Measurements from ENCODE around the gene TRIM59. TPM values are rescaled to one million over a fixed set of nuclear protein-coding genes. Genes with fewer than 3 reads are reported as not detected.
A peak's percentile ranks its signal among the peaks of the same experiment; 100 is the strongest.

TRIM59 gene
- total RNA-seq, 1 donor: 22.1 TPM

GRCh38 chr3:160464321-160464720 is 14.7 kb upstream of the TRIM59 start:
- no peaks in the 10 kb centered on the region for H3K36me3 ChIP-seq (ENCODE audit: insufficient read depth, low read length)
- no peak overlapping the region for H3K27ac ChIP-seq (ENCODE audit: low read depth, low read length)
- H3K4me1 ChIP-seq (ENCODE audit: insufficient read depth, low read length): no peaks in the 10 kb centered on the region
- no peak overlapping the region for H3K4me2 ChIP-seq (ENCODE audit: insufficient read depth, low read length)
- H3K27me3 ChIP-seq (ENCODE audit: insufficient read depth, low read length): no peaks in the 10 kb centered on the region
- no peak overlapping the region for H3K4me3 ChIP-seq (ENCODE audit: insufficient read depth, low read length)
- no peak for DNase-seq (ENCODE audit: insufficient read length, low spot score, missing footprints)
- TF ChIP-seq CTCF (IDR thresholded peaks at IDR 0.05; ENCODE audit: extremely low read depth, low read depth, low read length): no peak
- H2AFZ ChIP-seq (ENCODE audit: low read length): no peak overlapping the region
- H3K9me3 ChIP-seq (ENCODE audit: low read depth, low read length): no peaks in the 10 kb centered on the region
- H3K79me2 ChIP-seq (ENCODE audit: insufficient read depth, low read length): no peaks in the 10 kb centered on the region
- no peaks in the 10 kb centered on the region for H4K20me1 ChIP-seq (ENCODE audit: insufficient read depth, low read length)

- no peaks in the 10 kb centered on the region for H3K79me2 ChIP-seq (ENCODE audit: insufficient read depth, low read length)
- no peak for TF ChIP-seq CTCF (IDR thresholded peaks at IDR 0.05; ENCODE audit: extremely low read depth, low read depth, low read length)
Observed at GRCh38 chr3:160460033-160460432, 10.4 kb upstream of the TRIM59 start.

GRCh38 chr3:160459450-160459970 is 9.9 kb upstream of the TRIM59 start:
- no peak for DNase-seq (ENCODE audit: insufficient read length, low spot score, missing footprints)

More at GRCh38 chr3:160460033-160460432, 10.4 kb upstream of the TRIM59 start:
- Histone ChIP-seq H3K27ac (ENCODE audit: low read depth, low read length) (no peak overlapping the region), H2AFZ (ENCODE audit: low read length) (no peak overlapping the region), H3K27me3 (ENCODE audit: insufficient read depth, low read length) (no peaks in the 10 kb centered on the region), H3K4me1 (ENCODE audit: insufficient read depth, low read length) (no peaks in the 10 kb centered on the region), H3K9me3 (ENCODE audit: low read depth, low read length) (no peaks in the 10 kb centered on the region), H4K20me1 (ENCODE audit: insufficient read depth, low read length) (no peaks in the 10 kb centered on the region), H3K4me2 (ENCODE audit: insufficient read depth, low read length) (no peak overlapping the region), H3K36me3 (ENCODE audit: insufficient read depth, low read length) (no peaks in the 10 kb centered on the region), H3K4me3 (ENCODE audit: insufficient read depth, low read length) (no peak overlapping the region)
- DNase-seq (ENCODE audit: insufficient read length, low spot score, missing footprints): peak; percentile 11

GRCh38 chr3:160458151-160458550 is 8.6 kb upstream of the TRIM59 start:
- H3K27me3 ChIP-seq (ENCODE audit: insufficient read depth, low read length): no peaks in the 10 kb centered on the region
- no peak for TF ChIP-seq CTCF (IDR thresholded peaks at IDR 0.05; ENCODE audit: extremely low read depth, low read depth, low read length)
- no peak for DNase-seq (ENCODE audit: insufficient read length, low spot score, missing footprints)
- H3K4me3 ChIP-seq (ENCODE audit: insufficient read depth, low read length): no peak overlapping the region
- no peaks in the 10 kb centered on the region for H3K4me1 ChIP-seq (ENCODE audit: insufficient read depth, low read length)
- no peaks in the 10 kb centered on the region for H4K20me1 ChIP-seq (ENCODE audit: insufficient read depth, low read length)
- H3K27ac ChIP-seq (ENCODE audit: low read depth, low read length): no peak overlapping the region
- H3K4me2 ChIP-seq (ENCODE audit: insufficient read depth, low read length): no peak overlapping the region
- no peaks in the 10 kb centered on the region for H3K9me3 ChIP-seq (ENCODE audit: low read depth, low read length)
- no peaks in the 10 kb centered on the region for H3K79me2 ChIP-seq (ENCODE audit: insufficient read depth, low read length)
- no peaks in the 10 kb centered on the region for H3K36me3 ChIP-seq (ENCODE audit: insufficient read depth, low read length)
- no peak overlapping the region for H2AFZ ChIP-seq (ENCODE audit: low read length)

More at GRCh38 chr3:160459450-160459970, 9.9 kb upstream of the TRIM59 start:
- Histone ChIP-seq H3K9me3 (ENCODE audit: low read depth, low read length) (no peaks in the 10 kb centered on the region), H3K36me3 (ENCODE audit: insufficient read depth, low read length) (no peaks in the 10 kb centered on the region), H3K27me3 (ENCODE audit: insufficient read depth, low read length) (no peaks in the 10 kb centered on the region), H3K27ac (ENCODE audit: low read depth, low read length) (no peak overlapping the region), H4K20me1 (ENCODE audit: insufficient read depth, low read length) (no peaks in the 10 kb centered on the region), H3K4me1 (ENCODE audit: insufficient read depth, low read length) (no peaks in the 10 kb centered on the region), H2AFZ (ENCODE audit: low read length) (no peak overlapping the region), H3K4me2 (ENCODE audit: insufficient read depth, low read length) (no peak overlapping the region), H3K4me3 (ENCODE audit: insufficient read depth, low read length) (no peak overlapping the region), H3K79me2 (ENCODE audit: insufficient read depth, low read length) (no peaks in the 10 kb centered on the region)
- TF ChIP-seq CTCF (IDR thresholded peaks at IDR 0.05; ENCODE audit: extremely low read depth, low read depth, low read length): no peak
